GM18498 (cell line): Measurements from ENCODE around the gene LMO2.
A peak's percentile ranks its signal among the peaks of the same experiment; 100 is the strongest.

ENCODE experiments used
- ATAC-seq: cut with Tn5 transposase; IDR thresholded peaks from one replicate; pipeline ENCODE4 v1.9.1; 2021; ENCODE audit warnings: mild to moderate bottlenecking, moderate library complexity; ENCODE audit not compliant: unreplicated experiment

LMO2 gene

DNA sequence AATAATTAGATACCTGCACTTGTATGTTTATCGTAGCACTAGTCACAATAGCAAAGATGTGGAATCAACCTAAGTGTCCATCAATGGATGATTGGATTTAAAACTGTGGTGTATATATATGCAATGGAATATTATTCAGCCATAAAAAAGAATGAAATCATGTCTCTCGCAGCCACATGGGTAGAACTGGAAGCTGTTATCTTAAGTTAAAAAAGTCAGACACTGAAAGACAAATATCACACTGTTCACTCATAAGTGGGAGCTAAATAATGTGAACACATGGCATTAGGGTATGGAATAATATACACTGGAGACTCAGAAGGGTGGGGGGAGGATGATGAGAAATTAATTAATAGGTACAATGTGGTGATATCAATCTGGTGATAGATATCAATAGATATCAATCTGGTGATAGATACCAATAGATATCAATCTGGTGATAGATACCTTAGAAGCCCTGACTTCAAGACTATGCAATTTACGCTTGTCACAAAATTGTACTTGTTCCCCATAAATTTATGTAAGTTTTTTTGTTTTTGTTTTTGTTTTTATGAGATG, 2.0 kb downstream of the LMO2 start:
- no peak for ATAC-seq

DNA sequence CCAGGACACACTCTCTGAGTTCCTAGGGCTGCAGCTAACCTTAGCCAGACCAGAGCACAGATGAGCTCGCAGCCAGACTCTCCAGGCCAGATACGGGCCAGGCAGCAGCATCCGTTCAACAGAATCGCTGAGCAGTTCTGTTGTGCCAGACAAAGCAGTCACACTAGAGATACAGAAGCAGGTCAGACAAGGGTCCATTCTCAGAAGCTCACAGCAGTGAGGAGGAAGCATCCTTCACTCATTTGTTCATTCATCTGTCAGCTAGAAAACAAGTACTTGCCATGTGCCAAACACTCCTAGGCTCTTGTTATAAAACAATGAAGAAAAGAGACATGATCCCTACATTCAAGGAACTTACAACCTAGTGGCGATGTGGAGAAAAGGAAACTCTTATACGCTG, 2.6 kb downstream of the LMO2 start:
- no peak for ATAC-seq

DNA sequence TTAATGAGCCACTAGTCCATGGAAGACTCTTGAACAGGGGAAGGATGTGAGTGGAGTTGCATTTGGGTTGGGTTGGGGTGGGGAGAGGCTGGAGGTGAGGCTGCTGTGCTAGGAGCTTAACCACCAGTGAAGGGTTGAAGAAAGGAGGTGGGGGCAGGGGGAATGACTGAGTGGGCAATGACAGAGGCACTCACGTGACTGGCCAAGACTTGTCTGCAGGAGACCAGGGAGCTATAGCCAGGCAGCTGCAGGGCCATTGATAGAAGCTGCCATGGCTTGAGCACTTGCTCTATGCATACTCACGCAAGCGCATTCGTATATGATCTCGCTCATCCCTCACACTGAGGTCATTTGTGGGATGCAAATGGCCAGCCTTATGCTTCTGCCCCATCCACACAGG, 4.0 kb downstream of the LMO2 start:
- no peak for ATAC-seq

DNA sequence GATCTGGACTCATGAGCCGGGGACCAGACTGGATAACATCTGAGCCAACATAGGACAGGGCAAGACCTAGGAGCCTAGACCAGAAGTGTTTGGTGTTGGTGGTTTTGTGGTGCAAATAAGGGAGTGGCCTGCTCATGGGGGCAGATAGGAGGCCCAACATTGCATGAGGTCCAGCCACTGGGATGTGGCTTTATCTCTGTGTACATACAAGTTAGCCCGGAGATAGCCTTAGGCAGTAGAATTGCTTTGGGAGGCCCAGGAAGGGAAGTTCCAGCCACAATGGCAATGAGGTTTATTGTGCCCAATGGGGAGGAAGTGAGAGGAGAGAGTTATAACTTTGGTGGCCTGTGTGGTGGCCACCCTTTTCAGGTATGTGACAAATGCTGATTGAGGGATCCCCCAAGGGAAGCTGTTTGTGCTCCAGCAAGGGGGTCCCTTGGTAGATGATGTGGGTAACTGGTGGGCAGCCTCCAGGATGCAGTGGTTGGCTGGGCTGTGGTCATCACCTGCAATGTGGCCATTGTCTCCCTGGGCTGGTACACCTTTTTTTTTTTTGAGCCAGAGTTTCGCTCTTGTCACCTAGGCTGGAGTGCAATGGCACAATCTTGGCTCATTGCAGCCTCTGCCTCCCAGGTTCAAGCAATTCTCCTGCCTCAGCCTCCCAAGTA, 6.4 kb downstream of the LMO2 start:
- no peak for ATAC-seq

DNA sequence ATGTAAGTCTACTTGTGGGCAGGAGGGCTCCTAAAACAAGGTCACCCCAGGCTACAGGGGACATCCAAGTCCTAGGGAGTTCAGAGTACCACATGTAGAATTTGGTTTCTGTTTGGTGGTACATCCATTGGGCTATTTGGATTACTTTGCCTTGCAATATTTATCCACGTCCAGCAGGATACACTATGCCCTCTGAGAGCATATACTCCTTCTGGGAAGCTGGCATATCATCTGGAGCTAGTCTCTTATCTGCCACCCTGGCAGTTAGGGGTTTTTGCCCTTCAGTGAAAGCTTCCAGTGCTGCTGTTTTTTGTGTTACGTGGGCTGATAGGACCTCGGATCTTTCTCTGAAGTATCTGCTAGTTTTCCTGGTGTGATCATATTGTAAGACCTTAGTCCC, 7.3 kb downstream of the LMO2 start:
- no peak for ATAC-seq

DNA sequence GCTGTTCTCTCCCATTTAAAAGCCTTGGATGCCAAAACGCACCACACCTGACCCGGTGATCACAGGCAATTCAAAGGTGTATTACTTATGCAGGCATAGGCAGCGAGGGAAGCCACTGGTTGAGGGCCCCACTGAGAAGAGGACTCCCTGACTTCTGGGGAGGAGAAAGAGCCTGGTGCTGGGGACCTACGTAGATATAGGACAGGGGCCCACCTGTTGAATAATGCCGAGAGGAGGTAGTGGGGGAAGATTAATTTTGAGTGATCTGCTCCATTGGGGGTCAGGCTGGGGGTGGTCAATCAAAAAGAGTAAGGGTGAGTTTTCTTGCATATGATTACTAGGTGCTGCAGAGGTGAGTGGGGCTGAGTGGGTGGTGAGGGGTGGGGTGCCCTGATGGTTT, 7.8 kb downstream of the LMO2 start:
- ATAC-seq: no peak

DNA sequence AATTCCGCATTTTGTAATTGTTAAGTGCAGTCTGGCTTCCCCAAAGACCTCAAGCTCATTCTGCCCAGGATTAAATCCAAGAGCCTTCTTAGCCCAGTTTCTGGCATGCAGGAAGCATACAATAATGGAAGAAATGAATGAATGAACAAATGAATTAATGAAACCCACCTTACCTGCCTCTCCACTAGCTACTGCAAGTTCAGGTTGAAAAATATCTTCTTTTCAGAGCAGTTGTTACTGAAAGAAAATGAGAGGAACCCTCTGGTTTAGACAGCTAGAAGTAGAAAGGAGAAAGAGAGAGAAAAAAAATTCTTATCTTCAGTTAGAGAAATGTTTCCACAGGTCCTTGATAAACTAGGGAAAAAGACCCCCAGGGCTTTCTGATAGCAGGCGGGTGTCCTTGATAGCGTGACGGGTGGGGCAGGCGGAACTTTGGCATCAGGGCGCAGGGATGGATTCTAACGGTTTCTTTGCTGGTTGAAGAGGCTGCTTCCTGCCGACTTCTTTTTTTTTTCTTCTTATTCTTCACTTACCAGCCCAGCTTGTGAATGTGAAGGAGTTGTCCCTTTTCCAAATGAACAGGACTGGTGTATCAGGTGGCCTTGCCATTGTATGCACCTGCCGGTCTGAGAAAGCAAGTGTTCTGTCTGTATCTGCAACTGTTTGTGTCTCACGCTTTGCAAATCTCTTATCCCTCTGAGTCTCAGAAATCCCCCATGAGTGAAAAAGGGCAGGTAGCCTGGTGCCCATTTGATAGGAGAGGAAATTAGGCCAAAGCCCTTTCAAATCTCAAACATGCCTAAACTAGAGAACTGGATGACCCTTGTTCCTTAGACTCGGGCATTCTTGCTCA, 10.0 kb downstream of the LMO2 start:
- no peak for ATAC-seq

DNA sequence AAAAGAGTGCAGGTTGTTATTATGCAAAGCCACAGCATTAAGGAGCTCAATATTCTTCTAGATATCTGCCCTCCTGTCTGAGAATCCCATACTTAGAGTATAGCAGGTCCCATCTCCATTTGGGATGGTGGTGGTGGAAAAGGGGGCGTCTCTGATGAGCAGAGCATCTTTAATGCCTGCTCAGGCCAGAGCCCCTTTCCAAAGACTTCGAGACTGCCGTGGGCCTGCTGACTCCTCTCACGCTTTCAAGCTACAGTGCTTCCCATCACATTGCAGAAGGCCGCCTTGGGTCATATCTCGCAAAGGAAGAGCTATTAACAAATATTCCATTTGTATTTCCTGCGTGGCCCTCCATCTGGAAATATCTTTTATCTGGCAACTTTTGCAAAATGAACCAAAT, 10.9 kb downstream of the LMO2 start:
- no peak for ATAC-seq

DNA sequence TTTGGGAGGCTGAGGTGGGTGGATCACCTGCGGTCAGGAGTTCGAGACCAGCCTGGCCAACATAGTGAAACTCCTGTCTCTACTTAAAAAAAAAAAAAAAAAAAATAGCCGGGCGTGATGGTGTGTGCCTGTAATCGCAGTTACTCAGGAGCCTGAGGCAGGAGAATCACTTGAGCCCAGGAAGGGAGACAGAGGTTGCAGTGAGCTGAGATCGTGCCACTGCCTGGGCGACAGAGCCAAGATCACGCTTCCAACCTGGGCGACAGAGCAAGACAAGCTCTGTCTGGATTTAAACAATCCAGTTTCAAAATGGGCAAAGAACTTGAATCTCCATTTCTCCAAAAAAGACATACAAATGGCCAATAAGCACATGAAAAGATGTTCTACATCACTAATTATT, 12.5 kb downstream of the LMO2 start:
- ATAC-seq: no peak

DNA sequence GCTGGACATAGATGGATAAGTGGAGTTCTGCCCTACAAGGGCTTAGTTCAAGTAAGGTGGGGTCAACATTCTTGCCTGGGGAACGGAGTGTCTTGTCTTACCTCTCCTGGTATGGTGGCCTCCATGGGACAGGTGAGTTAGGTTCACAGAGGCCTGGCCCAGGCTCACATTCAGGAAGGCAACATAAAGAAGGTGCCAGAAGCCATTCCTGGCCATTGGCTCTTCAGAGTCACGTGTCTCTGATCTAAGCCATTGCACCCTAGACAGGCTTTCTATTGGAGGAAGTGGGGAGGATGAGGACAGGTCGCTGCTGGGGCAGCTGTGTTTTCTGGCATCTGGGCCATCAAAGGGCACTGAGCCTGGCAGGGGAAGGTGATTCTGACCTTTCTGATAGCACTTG, 14.8 kb downstream of the LMO2 start:
- no peak for ATAC-seq

DNA sequence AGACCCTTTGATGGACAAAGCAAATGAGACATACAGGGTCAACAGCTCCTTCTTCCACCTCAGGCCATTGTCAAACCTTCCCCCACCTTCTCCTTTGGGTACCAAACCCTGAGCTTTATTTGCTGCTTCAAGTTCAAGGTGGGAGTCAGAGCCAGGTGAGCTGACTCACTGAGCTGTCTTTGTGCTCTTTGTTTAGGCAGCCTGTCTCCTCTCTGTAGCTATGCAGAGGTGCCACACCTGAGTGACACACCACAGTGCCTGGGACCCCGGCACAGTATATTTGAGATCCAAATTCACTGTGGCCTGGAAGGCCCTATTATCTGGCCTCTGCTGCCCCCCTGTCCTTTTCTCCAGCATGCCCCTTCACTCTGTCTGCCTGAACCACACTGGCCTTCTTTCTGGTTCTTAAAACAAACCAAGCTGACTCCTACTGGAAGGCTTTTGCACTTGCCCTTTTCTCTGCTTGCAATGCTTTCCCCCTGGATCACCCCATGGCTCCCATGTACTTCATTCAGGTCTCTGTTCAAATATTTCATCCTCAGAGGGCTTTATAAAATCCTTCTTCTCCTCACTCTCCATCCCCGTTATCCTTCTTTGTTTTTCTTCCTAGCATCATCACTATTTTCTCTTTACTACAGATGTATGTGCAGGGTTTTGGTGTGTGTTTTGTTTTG, 16.1 kb downstream of the LMO2 start:
- ATAC-seq: no peak

DNA sequence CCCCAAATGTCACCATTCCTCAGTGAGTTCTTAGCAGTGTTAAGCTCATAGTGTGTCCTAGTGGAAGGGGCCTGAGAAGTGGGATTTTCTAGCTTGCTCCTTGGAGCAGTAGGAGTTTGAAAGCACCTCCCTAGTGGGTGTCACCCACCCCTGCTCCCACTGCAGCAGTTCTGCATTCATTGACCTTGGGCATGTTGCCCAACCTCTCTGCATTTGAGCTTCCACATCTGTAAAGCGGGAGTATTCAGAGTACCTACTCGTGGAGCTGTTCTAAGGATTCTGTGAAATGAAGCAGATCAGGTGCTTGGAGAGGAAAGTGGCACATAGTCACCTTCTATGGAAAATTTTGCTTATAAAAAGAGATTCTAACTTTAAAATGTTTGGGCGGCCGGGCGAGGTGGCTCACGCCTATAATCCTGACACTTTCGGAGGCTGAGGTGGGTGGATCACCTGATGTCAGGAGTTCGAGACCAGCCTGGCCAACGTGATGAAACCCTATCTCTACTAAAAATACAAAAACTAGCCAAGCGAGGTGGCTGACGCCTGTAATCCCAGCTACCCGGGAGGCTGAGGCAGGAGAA, 16.9 kb downstream of the LMO2 start:
- ATAC-seq: no peak

DNA sequence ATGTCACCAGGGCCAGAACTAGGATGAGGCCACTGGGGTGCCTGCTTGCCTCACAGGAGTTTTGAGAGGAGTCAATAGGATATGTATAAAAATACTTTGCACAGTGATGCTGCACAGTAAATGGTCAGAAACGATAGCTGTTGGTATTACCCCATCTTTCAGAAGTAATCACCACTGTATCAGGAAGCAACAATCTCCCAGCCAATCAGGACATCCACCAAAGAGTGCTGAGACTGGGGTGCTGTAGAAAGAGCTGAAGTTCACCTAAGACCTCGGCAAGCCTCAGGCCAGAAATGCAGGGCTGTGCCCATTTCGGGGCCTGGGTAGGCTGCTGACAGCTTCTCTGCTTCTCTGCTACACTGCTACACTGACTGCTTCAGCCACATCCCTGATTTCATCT, 17.4 kb downstream of the LMO2 start:
- ATAC-seq: no peak

DNA sequence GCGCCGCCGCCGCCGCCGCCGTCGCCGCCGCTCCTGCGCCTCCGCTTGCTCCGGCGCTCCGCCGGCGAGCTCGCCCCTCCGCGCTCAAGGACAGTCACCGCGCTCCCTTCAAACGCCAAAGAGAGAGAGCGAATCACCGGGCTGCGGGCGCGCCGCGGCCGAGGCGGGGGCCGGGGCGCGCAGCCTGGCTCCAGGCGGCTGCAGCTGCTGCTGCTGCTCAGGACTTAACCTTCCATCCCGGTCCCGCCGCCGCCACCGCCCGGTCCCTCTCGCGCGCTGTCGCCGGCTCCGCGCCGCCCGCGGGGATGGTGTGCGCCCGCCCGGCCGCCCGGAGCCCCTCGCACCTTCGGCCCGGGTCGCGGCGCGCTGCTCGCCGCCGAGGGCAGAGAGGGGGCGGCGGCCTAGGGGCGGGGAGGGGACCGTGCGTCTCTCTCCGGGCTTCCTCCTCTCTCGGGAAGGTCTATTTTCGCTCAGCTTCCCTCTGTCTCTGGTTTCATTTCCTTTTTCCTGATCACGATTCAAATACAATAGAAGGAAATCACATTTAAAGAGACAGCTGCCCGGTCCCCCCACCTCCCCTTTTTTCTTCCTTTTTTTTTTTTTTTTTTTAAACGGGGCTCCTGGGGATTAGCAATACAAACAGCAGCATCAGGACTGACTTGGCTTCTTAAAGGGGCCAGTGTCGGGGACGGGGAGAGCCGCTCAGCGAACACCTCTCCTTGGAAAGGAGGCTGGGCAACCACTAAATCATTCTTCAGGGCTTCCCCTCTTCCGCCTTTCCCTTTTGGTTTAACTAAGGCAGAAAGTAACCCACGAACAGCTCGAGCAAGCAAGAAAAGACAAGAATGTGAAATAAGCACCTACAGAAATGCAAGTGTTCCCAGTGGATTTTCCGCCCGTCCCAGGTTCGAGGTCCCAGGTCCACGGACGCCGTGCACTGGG, 22.1 kb downstream of the LMO2 start:
- ATAC-seq: peak; percentile 50

DNA sequence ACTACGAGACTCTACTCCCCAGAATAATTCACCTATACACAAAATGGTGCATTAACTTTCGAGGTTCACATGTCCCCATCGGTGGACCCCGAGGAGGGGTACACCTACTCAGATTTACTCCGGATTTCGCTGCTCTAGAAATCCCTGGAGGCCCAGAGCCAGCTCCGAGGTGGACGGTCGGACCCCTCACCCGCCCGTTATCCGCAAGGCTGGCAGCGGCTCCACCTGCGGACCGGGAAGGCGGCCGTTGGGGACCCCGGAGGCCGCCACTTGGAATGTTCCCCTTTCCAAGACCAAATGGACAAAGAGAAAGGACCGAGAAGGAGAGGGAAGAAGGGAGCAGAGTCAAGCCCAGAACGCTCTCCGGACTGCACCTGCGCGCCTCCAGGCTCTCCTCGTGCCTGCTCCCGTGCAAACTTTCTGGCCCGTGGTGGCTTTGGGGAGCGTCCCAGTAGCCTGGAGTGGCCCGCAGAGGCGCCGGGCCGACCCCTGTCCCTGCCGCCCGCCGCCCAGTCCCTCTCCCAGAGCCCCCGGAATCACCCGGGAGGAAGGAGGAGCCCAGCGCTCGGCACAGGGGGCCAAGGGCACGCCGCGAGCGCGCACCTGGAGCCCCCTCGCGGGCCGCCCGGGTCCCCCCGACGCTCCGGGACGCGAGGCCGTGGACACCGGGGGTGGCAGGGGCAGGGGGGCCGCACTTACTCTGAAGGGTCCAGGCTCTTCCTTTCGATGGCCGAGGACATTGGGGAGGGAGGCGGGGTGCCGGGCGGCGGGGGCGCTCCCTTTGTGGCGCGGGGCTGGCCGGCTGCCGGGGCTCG, 23.0 kb downstream of the LMO2 start:
- ATAC-seq: peak; percentile 24

DNA sequence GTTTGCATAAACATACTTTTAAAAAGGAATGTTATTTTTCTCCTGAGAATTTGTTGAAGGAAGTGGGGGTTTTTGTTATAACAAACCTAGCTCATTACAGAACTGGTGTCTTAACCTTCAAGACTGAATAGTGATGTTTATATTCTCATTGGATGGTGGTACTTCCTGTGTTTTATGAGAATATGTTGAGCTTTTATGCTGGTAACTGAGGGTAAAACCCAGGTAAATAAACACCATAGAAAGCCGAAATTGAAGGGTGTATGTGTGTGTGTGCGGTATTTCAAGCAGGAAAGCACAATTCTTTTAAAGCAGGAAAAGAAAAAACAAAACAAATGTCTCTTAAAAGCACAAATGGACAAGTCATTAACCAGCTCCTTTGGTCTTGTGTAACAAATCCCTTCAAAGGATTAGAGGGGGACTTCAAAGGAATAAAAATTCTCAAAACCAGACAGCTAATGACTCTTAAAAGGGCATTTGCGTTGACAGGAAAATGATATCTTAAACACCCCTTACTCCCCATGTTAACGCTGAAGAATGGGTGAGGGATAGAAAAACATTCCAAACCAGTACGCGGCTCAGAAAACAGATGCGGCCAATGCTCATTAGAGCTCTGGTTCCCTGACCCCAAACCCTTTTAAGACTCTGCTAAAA, 23.8 kb downstream of the LMO2 start:
- ATAC-seq: no peak

DNA sequence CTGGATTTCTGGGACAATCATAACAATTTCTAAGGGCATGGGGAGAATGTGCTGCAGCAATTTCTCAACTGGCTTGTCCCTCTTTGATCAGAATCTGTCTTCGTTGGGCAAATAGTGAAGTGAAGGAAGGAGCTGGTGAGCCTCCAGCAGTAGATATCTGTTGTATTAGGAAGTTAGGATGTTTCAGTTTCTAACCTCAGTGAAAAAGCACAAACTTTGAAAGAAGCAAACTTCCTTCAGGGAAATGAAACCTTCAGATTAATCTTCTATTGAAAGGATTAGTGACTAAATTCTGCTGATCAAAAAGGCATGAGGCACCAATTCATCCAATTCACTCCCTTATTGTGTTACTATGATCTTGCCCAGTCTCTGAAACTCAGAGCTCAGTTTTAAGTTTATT, 24.3 kb downstream of the LMO2 start:
- ATAC-seq: no peak

DNA sequence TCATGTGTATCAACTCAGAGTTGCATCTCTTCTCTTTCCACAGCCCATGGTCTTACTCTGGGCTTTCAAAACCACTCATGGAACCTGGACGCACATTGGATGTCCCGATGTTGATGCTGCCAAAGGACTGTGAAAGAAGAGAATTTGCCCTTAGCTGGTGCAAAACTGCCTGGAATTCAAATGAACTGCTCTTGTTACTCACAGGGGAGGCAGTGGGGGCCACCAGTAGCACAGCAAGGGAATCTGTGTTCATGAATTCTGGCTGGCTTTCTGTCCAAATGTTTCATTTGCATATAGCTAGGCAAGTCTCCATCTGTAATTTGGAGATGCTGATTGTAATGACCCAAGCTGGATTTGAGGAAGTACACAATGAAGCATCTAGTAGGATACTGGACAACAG, 24.9 kb downstream of the LMO2 start:
- no peak for ATAC-seq

DNA sequence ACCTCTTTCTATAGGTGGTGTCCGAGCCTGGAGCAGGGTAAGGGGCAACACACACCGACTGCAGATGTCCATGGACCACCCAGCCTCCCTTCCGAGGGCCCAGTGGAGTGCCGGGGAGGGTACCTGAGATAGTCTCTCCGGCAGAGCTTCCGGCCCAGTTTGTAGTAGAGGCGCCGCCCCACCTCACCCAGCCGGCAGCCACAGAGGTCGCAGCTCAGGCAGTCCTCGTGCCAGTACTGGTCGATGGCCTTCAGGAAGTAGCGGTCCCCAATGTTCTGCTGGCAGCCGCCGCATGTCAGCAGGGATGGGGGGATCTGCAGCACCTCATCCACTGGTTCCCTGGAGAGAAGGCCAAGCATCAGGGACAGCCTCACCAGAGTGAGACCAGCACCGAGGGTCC, 27.4 kb downstream of the LMO2 start:
- no peak for ATAC-seq
